HEK293 (cell line): ENCODE data around the gene MUC2.

ENCODE experiments used
- MEIS1 ChIP-seq: sonication (generic); formaldehyde crosslinking; IDR thresholded peaks from 2 replicates; pipeline ENCODE4 v1.8.1; 2022; ENCODE audit warnings: missing genetic modification reagents, mild to moderate bottlenecking, borderline replicate concordance
- OSR2 ChIP-seq: fragments of 450-650 bp; formaldehyde crosslinking; IDR thresholded peaks from 2 replicates; pipeline ENCODE4 v1.5.1; 2016; ENCODE audit warnings: missing biosample characterization, missing genetic modification characterization
- SALL2 ChIP-seq: fragments of 450-650 bp; formaldehyde crosslinking; IDR thresholded peaks from 2 replicates; pipeline ENCODE4 v1.5.0; 2017; ENCODE audit warnings: missing biosample characterization, mild to moderate bottlenecking, missing genetic modification characterization, borderline replicate concordance
- ZBTB7A ChIP-seq: fragments of 450-650 bp; formaldehyde crosslinking; IDR thresholded peaks from 2 replicates; pipeline ENCODE4 v1.5.1; 2016; ENCODE audit warnings: low read depth, missing biosample characterization, missing genetic modification characterization
- ZFP41 ChIP-seq: fragments of 450-650 bp; formaldehyde crosslinking; IDR thresholded peaks from 2 replicates; pipeline ENCODE4 v1.5.1; 2016; ENCODE audit warnings: missing biosample characterization, missing genetic modification characterization, borderline replicate concordance
- ZNF501 ChIP-seq: fragments of 450-650 bp; formaldehyde crosslinking; IDR thresholded peaks from 2 replicates; pipeline ENCODE4 v1.5.1; 2016; ENCODE audit warnings: missing biosample characterization, missing genetic modification characterization
- TF ChIP-seq, protein P1 (sequence below): fragments of 450-650 bp; formaldehyde crosslinking; IDR thresholded peaks from 2 replicates; pipeline ENCODE4 v1.5.1; 2016; ENCODE audit warnings: missing biosample characterization, missing genetic modification characterization
- TF ChIP-seq, protein P2 (sequence below): fragments of 450-650 bp; formaldehyde crosslinking; IDR thresholded peaks from 2 replicates; pipeline ENCODE4 v1.5.1; 2016; ENCODE audit warnings: missing biosample characterization, missing genetic modification characterization

DNA sequence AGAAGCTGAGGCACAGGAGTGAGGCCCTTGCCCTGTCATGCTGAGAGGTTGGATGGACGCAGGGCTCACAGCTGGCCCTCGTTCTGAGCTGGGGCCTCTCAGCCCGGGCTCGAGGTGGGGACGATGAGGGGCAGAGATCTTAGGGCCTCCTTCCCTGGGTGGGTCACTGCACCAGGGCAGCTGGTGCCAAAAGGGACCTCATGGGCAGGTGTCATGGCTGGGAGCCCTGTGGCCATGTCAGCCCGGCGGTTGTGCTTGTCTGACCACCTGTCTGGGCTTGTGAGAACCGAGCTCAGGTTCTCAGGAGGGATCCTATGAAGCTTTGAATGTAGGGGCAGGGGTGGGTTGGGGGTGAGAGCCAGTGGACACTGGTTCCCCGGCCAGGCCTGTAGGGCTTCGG, 36.3 kb upstream of the MUC2 start:
- TF ChIP-seq, protein P1, sequence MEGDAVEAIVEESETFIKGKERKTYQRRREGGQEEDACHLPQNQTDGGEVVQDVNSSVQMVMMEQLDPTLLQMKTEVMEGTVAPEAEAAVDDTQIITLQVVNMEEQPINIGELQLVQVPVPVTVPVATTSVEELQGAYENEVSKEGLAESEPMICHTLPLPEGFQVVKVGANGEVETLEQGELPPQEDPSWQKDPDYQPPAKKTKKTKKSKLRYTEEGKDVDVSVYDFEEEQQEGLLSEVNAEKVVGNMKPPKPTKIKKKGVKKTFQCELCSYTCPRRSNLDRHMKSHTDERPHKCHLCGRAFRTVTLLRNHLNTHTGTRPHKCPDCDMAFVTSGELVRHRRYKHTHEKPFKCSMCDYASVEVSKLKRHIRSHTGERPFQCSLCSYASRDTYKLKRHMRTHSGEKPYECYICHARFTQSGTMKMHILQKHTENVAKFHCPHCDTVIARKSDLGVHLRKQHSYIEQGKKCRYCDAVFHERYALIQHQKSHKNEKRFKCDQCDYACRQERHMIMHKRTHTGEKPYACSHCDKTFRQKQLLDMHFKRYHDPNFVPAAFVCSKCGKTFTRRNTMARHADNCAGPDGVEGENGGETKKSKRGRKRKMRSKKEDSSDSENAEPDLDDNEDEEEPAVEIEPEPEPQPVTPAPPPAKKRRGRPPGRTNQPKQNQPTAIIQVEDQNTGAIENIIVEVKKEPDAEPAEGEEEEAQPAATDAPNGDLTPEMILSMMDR (tag by site-specific recombination) = no peak
- TF ChIP-seq SALL2 (tag by site-specific recombination) (no peak), ZFP41 (tag by site-specific recombination) (no peak), ZBTB7A (tag by site-specific recombination) (no peak), ZNF501 (tag by site-specific recombination) (no peak), MEIS1 (CRISPR knock-in tag) (no peak), OSR2 (no peak)
- TF ChIP-seq, protein P2, sequence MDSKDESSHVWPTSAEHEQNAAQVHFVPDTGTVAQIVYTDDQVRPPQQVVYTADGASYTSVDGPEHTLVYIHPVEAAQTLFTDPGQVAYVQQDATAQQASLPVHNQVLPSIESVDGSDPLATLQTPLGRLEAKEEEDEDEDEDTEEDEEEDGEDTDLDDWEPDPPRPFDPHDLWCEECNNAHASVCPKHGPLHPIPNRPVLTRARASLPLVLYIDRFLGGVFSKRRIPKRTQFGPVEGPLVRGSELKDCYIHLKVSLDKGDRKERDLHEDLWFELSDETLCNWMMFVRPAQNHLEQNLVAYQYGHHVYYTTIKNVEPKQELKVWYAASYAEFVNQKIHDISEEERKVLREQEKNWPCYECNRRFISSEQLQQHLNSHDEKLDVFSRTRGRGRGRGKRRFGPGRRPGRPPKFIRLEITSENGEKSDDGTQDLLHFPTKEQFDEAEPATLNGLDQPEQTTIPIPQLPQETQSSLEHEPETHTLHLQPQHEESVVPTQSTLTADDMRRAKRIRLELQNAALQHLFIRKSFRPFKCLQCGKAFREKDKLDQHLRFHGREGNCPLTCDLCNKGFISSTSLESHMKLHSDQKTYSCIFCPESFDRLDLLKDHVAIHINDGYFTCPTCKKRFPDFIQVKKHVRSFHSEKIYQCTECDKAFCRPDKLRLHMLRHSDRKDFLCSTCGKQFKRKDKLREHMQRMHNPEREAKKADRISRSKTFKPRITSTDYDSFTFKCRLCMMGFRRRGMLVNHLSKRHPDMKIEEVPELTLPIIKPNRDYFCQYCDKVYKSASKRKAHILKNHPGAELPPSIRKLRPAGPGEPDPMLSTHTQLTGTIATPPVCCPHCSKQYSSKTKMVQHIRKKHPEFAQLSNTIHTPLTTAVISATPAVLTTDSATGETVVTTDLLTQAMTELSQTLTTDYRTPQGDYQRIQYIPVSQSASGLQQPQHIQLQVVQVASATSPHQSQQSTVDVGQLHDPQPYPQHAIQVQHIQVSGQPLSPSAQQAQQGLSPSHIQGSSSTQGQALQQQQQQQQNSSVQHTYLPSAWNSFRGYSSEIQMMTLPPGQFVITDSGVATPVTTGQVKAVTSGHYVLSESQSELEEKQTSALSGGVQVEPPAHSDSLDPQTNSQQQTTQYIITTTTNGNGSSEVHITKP = no peak
